Measurements from ENCODE around the gene ST6GAL1.

DNA sequence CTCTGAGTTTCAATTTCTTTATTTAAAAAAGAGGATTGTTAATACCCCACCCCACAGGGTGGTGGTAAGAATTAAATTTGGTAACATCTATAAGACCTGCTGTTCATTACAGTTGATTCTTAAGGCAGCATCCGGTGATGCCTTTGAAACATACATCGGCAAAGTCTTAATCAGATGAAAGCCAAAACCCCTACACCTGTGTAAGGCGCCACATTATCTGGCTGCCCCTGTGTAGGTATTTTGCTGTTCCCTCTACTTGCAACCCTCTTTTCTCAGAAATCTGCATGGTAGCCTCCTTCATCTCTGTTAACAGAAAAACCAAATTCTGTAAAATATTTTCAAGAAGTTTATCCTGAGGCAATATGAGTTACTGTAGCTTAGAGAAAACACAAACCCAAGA lies 90.0 kb downstream of the ST6GAL1 start:
- TF ChIP-seq, protein P1, sequence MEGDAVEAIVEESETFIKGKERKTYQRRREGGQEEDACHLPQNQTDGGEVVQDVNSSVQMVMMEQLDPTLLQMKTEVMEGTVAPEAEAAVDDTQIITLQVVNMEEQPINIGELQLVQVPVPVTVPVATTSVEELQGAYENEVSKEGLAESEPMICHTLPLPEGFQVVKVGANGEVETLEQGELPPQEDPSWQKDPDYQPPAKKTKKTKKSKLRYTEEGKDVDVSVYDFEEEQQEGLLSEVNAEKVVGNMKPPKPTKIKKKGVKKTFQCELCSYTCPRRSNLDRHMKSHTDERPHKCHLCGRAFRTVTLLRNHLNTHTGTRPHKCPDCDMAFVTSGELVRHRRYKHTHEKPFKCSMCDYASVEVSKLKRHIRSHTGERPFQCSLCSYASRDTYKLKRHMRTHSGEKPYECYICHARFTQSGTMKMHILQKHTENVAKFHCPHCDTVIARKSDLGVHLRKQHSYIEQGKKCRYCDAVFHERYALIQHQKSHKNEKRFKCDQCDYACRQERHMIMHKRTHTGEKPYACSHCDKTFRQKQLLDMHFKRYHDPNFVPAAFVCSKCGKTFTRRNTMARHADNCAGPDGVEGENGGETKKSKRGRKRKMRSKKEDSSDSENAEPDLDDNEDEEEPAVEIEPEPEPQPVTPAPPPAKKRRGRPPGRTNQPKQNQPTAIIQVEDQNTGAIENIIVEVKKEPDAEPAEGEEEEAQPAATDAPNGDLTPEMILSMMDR (IDR thresholded peaks at IDR 0.05): no peak
- no peak for TF ChIP-seq POLR2AphosphoS5 (IDR thresholded peaks at IDR 0.05; ENCODE audit: low read depth, low read length)
